Trophoblast cell (in vitro differentiated cells and primary cell): ENCODE measurements around the gene BTN3A1.

Source experiments
- DNase-seq, 2 donors: peaks; one replicate each; pipeline ENCODE4 v3.0.0-alpha.2; 2016
- H2AFZ ChIP-seq: 2 replicates; pipeline ENCODE4 v1.6.1; 2013; ENCODE audit warnings: low read length, moderate library complexity, mild to moderate bottlenecking; ENCODE audit not compliant: insufficient read depth, poor library complexity
- H2AK5ac ChIP-seq: 2 replicates; pipeline ENCODE4 v1.6.1; 2013; ENCODE audit warnings: mild to moderate bottlenecking, low read length
- H2BK120ac ChIP-seq: 2 replicates; pipeline ENCODE4 v1.6.1; 2013; ENCODE audit warnings: low read length, mild to moderate bottlenecking, moderate library complexity; ENCODE audit not compliant: insufficient read depth, poor library complexity
- H2BK12ac ChIP-seq: 2 replicates; pipeline ENCODE4 v1.6.1; 2013; ENCODE audit warnings: mild to moderate bottlenecking, low read length, moderate library complexity
- H2BK5ac ChIP-seq: 2 replicates; pipeline ENCODE4 v1.6.1; 2013; ENCODE audit warnings: low read length, low read depth, moderate library complexity, mild to moderate bottlenecking; ENCODE audit not compliant: poor library complexity
- H3K14ac ChIP-seq: 2 replicates; pipeline ENCODE4 v1.6.1; 2013; ENCODE audit warnings: mild to moderate bottlenecking, low read length
- H3K18ac ChIP-seq: 2 replicates; pipeline ENCODE4 v1.6.1; 2013; ENCODE audit warnings: mild to moderate bottlenecking, low read length
- H3K23ac ChIP-seq: 2 replicates; pipeline ENCODE4 v1.6.1; 2013; ENCODE audit warnings: low read length
- H3K27ac ChIP-seq: 2 replicates; pipeline ENCODE4 v1.5.1; 2013; ENCODE audit warnings: low read depth, mild to moderate bottlenecking, inconsistent platforms, low read length, moderate library complexity
- H3K27me3 ChIP-seq: 2 replicates; pipeline ENCODE4 v1.6.1; 2013; ENCODE audit warnings: inconsistent platforms, mild to moderate bottlenecking, low read length, moderate library complexity; ENCODE audit not compliant: insufficient read depth
- H3K36me3 ChIP-seq, 2 experiments: 1 replicate in 1 of 2; 2 replicates in 1 of 2; pipeline ENCODE4 v1.6.1; 2013; ENCODE audit warnings: low read length in 2 of 2, mild to moderate bottlenecking in 2 of 2, moderate library complexity in 1 of 2; ENCODE audit not compliant: insufficient read depth in 2 of 2, control insufficient read depth in 1 of 2
- H3K4ac ChIP-seq: 2 replicates; pipeline ENCODE4 v1.6.1; 2013; ENCODE audit warnings: low read depth, mild to moderate bottlenecking, low read length, moderate library complexity
- H3K4me1 ChIP-seq, 2 experiments: 1 replicate in 1 of 2; 2 replicates in 1 of 2; pipeline ENCODE4 v1.6.1; 2013; ENCODE audit warnings: low read length in 2 of 2, mild to moderate bottlenecking in 2 of 2, moderate library complexity in 1 of 2; ENCODE audit not compliant: insufficient read depth in 2 of 2, control insufficient read depth in 1 of 2
- H3K4me2 ChIP-seq: 2 replicates; pipeline ENCODE4 v1.6.1; 2013; ENCODE audit warnings: inconsistent platforms, mild to moderate bottlenecking, low read length, moderate library complexity
- H3K4me3 ChIP-seq: 2 replicates; pipeline ENCODE4 v1.5.1; 2013; ENCODE audit warnings: mild to moderate bottlenecking, low read depth, low read length, inconsistent platforms
- H3K79me1 ChIP-seq: one replicate; pipeline ENCODE4 v1.6.1; 2013; ENCODE audit warnings: low read length
- H3K79me2 ChIP-seq: 2 replicates; pipeline ENCODE4 v1.6.1; 2013; ENCODE audit warnings: low read length, mild to moderate bottlenecking; ENCODE audit not compliant: control insufficient read depth, insufficient read depth, poor library complexity
- H3K9ac ChIP-seq: 2 replicates; pipeline ENCODE4 v1.6.1; 2013; ENCODE audit warnings: mild to moderate bottlenecking, low read length
- H3K9me3 ChIP-seq: 2 replicates; pipeline ENCODE4 v1.6.1; 2013; ENCODE audit warnings: low read depth, mild to moderate bottlenecking, control low read depth, inconsistent platforms, low read length; ENCODE audit not compliant: insufficient read depth
- H4K12ac ChIP-seq: 2 replicates; pipeline ENCODE4 v1.6.1; 2013; ENCODE audit warnings: low read depth, mild to moderate bottlenecking, low read length, moderate library complexity
- H4K8ac ChIP-seq: 2 replicates; pipeline ENCODE4 v1.6.1; 2013; ENCODE audit warnings: low read depth, mild to moderate bottlenecking, low read length, moderate library complexity
- H4K91ac ChIP-seq: one replicate; pipeline ENCODE4 v1.6.1; 2013; ENCODE audit warnings: low read depth, mild to moderate bottlenecking, low read length, moderate library complexity
- WGBS: extraction: QIAGEN DNeasy Blood & Tissue Kit; methylation state at CpG from one replicate; pipeline ENCODE4 v1.1.7; 2013; ENCODE audit warnings: missing lambda C conversion rate; ENCODE audit not compliant: insufficient read length, insufficient coverage; ENCODE audit errors: extremely low coverage; 5-methylcytosine and 5-hydroxymethylcytosine counted together

BTN3A1 gene

GRCh38 chr6:26388441-26388840, 13.6 kb upstream of the BTN3A1 start:
- H3K9ac ChIP-seq = no peak overlapping the region
- no peaks in the 10 kb centered on the region for H3K79me2 ChIP-seq
- no peak overlapping the region for H3K4me3 ChIP-seq
- H4K91ac ChIP-seq = no peak overlapping the region
- H4K8ac ChIP-seq = no peak overlapping the region
- peaks cover 0 to 10% of the 10 kb centered on the region in 2 experiments for H3K4me1 ChIP-seq
- H2BK120ac ChIP-seq = no peak overlapping the region
- H3K79me1 ChIP-seq = no peaks in the 10 kb centered on the region
- H3K23ac ChIP-seq = no peak overlapping the region
- no CpG with 5 or more reads among the region's 1 CpG for WGBS
- H2BK12ac ChIP-seq = no peak overlapping the region
- no peaks in the 10 kb centered on the region for H3K9me3 ChIP-seq
- H2AFZ ChIP-seq = no peak overlapping the region
- H3K4me2 ChIP-seq = no peak overlapping the region
- H3K27me3 ChIP-seq = no peaks in the 10 kb centered on the region
- H3K14ac ChIP-seq = no peak overlapping the region
- H3K27ac ChIP-seq = no peak overlapping the region
- no peaks in the 10 kb centered on the region for H3K36me3 ChIP-seq
- no peak overlapping the region for H3K4ac ChIP-seq
- no peak for DNase-seq
- no peak overlapping the region for H4K12ac ChIP-seq
- H2BK5ac ChIP-seq = no peak overlapping the region
- H2AK5ac ChIP-seq = no peak overlapping the region
- H3K18ac ChIP-seq = no peak overlapping the region

GRCh38 chr6:26389349-26389894, 12.7 kb upstream of the BTN3A1 start:
- WGBS = no CpG with 5 or more reads among the region's 4 CpGs
- H3K79me1 ChIP-seq = no peaks in the 10 kb centered on the region

GRCh38 chr6:26390531-26390930, 11.5 kb upstream of the BTN3A1 start:
- Histone ChIP-seq H3K9me3 (no peaks in the 10 kb centered on the region), H2AFZ (no peak overlapping the region), H4K91ac (no peak overlapping the region), H2BK12ac (no peak overlapping the region), H3K23ac (no peak overlapping the region), H3K4me2 (no peak overlapping the region), H3K27ac (no peak overlapping the region), H3K79me2 (no peaks in the 10 kb centered on the region), H2BK120ac (no peak overlapping the region), H3K27me3 (no peaks in the 10 kb centered on the region), H4K12ac (no peak overlapping the region), H3K18ac (no peak overlapping the region), H3K4ac (no peak overlapping the region), H3K36me3 (no peaks in the 10 kb centered on the region), H3K14ac (no peak overlapping the region), H3K9ac (no peak overlapping the region), H3K4me1 (peaks cover 0 to 7% of the 10 kb centered on the region in 2 experiments), H3K4me3 (no peak overlapping the region), H2BK5ac (no peak overlapping the region), H4K8ac (no peak overlapping the region), H3K79me1 (no peaks in the 10 kb centered on the region), H2AK5ac (no peak overlapping the region)
- DNase-seq = no peak
- WGBS = no CpG with 5 or more reads among the region's 5 CpGs

More at GRCh38 chr6:26389349-26389894, 12.7 kb upstream of the BTN3A1 start:
- Histone ChIP-seq H3K27ac (no peak overlapping the region), H3K27me3 (no peaks in the 10 kb centered on the region), H3K23ac (no peak overlapping the region), H2AK5ac (no peak overlapping the region), H3K4me1 (peaks cover 0 to 7% of the 10 kb centered on the region in 2 experiments), H2AFZ (no peak overlapping the region), H3K4me2 (no peak overlapping the region), H3K4ac (no peak overlapping the region), H3K79me2 (no peaks in the 10 kb centered on the region), H3K36me3 (no peaks in the 10 kb centered on the region), H3K18ac (no peak overlapping the region), H4K12ac (no peak overlapping the region), H3K4me3 (no peak overlapping the region), H2BK5ac (no peak overlapping the region), H4K91ac (no peak overlapping the region), H3K9me3 (no peaks in the 10 kb centered on the region), H3K9ac (no peak overlapping the region), H2BK12ac (no peak overlapping the region), H4K8ac (no peak overlapping the region), H2BK120ac (no peak overlapping the region), H3K14ac (no peak overlapping the region)
- DNase-seq = peak in 1 of 2 donors; percentile 6

- Histone ChIP-seq H4K12ac (no peak overlapping the region), H2BK120ac (no peak overlapping the region), H3K79me1 (no peaks in the 10 kb centered on the region), H3K4me1 (peaks cover 0 to 4% of the 10 kb centered on the region in 2 experiments), H3K14ac (no peak overlapping the region), H3K36me3 (no peaks in the 10 kb centered on the region), H3K9me3 (no peaks in the 10 kb centered on the region), H2BK5ac (no peak overlapping the region), H3K9ac (no peak overlapping the region), H3K79me2 (no peaks in the 10 kb centered on the region), H4K91ac (no peak overlapping the region), H3K4ac (no peak overlapping the region), H2AFZ (no peak overlapping the region), H2BK12ac (no peak overlapping the region), H2AK5ac (no peak overlapping the region), H4K8ac (no peak overlapping the region), H3K23ac (no peak overlapping the region), H3K4me3 (no peak overlapping the region), H3K18ac (no peak overlapping the region), H3K4me2 (no peak overlapping the region), H3K27me3 (no peaks in the 10 kb centered on the region), H3K27ac (no peak overlapping the region)
- whole genome bisulfite sequencing = no CpG with 5 or more reads among the region's 4 CpGs
- DNase-seq = no peak
Observed at GRCh38 chr6:26392932-26393636, 9.0 kb upstream of the BTN3A1 start.
